T47D (cell line): Measurements from ENCODE around the gene RGS3.

Source experiments
- DNase-seq, 2 experiments: peaks; one replicate each; pipeline versions ENCODE4 v3.0.0 to v3.0.0-alpha.2; 2011 to 2012; ENCODE audit warnings: low read depth in 1 of 2, low spot score in 1 of 2
- JUND ChIP-seq: IDR thresholded peaks from 2 replicates; pipeline ENCODE4 v1.6.1; 2012; ENCODE audit warnings: low read depth
- in situ Hi-C: cut with HindIII; loops from 2 replicates; pipeline ENCODE4 v1.10.0; 2016; ENCODE audit warnings: low sequenced_read_pairs, low pct_unique_long_range_greater_than_20kb

Gene RGS3

DNA sequence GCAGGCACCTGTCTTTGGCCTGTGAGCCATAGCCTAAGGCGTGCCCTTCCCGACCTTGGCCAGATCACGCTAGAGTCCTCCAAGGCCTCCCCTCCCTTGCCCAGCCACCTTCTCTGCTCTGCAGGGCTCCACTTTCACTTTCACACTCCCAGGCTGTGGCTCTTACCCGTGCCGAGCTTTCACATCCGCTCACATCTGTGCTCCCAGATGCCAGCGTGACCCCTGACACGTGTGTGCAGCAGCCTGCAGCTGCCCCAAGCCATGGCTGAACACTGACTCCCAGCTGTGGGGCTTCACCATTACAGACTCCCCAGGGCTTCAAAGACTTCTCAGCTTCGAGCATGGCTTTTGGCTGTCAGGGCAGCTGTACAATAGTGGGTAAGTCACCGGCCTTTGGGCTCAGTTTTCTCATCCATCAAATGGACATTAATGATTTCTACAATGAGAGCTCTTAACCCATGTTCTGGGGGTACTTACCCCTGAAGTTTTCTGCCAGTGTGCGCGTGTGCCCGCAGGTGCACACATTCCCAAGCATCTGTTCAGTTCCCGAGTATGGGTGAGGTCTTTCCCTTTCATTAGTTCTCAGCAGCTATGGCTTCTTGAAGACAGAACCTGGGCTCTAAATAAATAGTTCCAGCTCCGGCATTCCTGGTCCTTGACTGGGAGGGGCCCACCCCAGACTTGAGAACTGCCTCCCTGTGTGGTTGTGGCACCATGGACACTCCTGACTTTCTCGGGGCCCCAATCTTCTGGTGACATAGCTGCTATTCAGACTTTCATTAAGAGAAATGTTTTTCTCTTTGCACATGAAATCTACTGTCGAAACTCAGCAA, 118.6 kb downstream of the RGS3 start:
- in situ Hi-C loops: no loop called here
- TF ChIP-seq JUND: no peak
- DNase-seq: no peak

DNA sequence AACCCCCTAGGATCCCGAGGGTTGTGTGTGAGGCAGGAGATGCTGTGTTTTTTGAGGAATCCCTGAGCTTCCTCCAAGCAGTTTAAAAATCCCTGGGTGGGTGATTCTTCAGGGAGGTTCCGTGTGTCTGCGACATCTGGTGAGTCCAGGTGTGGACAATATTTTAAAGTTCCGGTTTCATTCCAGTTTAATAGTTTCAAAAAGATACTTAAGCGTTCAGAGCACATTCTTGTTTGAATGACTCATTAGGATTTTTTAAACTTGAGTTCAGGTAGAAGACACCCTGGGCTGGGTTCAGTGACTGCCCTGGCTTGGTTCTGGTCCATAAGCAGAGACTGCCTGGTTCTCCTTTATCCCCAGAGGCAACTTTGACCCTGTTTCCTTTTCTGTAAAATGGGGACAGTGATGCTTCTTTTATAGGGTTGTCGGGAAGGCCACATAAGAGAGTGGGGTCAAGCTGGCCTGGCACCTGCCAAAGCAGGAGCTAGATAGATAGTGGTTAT, 119.2 kb downstream of the RGS3 start:
- no peak for TF ChIP-seq JUND
- in situ Hi-C loops: no loop called here
- no peak for DNase-seq

DNA sequence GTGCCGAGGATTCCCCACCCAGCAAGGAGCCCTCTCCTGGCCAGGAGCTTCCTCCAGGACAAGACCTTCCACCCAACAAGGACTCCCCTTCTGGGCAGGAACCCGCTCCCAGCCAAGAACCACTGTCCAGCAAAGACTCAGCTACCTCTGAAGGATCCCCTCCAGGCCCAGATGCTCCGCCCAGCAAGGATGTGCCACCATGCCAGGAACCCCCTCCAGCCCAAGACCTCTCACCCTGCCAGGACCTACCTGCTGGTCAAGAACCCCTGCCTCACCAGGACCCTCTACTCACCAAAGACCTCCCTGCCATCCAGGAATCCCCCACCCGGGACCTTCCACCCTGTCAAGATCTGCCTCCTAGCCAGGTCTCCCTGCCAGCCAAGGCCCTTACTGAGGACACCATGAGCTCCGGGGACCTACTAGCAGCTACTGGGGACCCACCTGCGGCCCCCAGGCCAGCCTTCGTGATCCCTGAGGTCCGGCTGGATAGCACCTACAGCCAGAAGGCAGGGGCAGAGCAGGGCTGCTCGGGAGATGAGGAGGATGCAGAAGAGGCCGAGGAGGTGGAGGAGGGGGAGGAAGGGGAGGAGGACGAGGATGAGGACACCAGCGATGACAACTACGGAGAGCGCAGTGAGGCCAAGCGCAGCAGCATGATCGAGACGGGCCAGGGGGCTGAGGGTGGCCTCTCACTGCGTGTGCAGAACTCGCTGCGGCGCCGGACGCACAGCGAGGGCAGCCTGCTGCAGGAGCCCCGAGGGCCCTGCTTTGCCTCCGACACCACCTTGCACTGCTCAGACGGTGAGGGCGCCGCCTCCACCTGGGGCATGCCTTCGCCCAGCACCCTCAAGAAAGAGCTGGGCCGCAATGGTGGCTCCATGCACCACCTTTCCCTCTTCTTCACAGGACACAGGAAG, 120.2 kb downstream of the RGS3 start:
- no peak for TF ChIP-seq JUND
- in situ Hi-C loops: no loop called here
- no peak for DNase-seq

DNA sequence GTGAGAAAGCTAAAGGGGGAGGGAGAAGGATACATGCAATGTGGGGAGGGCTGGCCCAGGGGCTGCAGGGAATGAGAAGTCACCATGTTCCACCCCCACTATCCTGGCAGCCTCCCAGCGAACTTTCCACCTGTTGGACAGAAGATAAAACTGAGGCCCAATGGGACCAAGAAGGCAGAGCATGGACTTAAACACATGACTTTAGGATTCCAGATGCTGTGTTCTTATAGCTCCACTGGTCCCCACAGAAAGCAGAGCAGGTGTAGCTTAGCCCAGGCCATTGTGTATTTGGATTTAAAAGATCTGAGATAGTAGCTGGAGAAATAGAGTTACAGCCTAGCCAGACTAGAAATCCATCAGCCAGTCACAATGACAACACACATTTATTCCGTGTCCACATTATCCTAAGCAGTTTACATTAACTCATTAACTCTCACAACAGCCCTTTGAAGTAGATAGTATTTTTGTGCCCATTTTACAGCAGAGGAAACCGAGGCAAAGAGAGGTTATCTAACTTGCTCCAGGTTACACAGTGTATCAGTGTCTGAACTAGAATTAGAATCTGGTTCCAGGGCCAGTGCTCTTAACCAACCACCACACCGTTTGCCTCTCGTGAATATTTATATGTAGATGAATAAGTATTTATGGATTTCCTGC, 121.0 kb downstream of the RGS3 start:
- in situ Hi-C loops: no loop called here
- no peak for TF ChIP-seq JUND

DNA sequence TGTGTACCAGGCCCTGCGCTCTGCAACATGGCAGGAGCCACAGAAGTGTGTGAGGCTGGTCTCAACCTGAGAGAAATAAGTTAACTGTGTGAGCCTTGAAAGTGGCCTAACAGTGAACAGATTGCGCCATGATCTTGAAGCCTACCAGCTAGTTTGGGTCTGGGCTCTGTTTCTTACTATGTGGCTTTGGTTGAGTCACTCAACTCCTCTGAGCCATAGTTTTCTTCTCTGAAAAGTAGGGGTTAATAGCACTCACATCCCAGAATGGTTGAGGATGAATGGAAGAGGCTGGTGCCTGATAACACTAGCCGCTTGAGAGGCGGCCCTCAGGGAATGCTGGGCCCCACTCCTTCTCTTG, 121.5 kb downstream of the RGS3 start:
- in situ Hi-C loops: no loop called here
- TF ChIP-seq JUND: no peak
- no peak for DNase-seq

More for the DNA sequence above, 121.0 kb downstream of the RGS3 start:
- DNase-seq: no peak

DNA sequence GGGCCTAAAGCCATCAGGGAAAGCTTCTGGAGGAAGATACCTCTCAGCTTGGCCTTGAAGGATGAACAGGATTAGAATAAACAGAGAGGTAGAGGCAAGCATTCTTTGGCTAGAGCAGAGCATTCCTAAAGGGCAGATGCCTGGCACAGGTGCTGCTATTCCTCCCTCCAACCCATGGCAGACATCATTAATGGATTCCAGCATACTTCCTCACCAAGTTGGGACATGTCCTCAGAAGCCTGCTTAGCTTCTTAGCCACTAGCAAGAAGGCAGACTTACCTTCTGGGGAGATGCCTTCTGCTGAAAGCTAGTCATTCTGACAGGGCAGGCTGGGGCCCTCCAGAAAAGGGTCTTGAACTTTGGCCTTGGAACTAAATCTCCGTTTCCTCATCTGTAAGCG, 122.0 kb downstream of the RGS3 start:
- peak in 1 of 2 experiments; percentile 66 for DNase-seq
- no peak for TF ChIP-seq JUND
- in situ Hi-C loops: no loop called here

DNA sequence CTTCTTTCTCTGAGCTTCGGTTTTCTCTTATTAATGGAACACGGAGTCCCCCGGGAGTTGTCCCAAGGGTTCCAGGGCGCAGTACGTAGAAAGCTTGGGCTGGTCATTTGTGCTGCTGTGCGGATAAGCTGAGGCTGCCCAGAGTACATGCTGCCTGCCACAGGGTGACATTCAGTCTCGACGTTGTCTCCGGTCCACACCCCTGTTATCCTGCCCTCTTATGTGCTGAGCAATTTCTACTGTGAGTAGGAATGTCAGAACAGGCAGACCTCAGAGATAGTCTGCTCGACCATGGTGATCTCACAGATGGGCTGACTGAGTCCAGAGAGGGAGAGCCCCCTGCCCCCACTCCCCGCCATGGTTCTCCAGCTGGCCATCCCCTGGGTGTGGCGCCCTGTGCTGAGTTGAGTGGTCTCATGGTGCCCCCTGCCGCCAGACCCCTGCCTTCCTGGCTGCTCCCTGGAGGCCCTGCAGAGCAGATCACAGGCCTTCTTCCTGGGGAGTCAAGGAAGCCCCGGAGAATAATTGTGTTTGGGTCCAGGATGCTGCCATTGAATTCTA, 124.0 kb downstream of the RGS3 start:
- no peak for DNase-seq
- in situ Hi-C loops: no loop called here

DNA sequence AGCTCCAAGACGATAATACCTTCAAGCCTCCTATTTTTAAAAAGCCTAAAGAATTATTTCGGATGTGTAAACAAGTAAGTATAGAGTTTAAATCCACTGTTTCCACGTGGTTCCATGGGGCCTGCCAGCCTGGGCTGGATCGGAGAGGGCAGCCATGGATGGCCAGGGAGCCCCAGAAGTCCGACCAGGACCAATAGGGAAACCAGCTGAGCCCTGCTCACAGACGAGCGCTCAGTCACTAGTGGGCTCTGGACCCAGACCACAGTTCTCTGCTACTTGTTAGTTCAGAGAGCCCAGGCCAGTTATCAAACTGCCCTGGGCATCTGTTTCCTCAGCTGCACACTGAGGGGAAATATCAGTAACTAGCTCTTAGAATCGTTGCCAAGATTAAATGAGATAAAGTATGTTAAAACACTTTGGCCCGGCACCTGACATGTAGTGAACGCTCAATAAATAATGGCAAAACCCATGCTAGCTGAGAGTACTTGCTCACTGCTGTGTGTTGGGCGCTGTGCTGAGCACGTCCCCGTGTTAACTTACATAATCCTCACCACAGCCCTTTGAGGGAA, 124.8 kb downstream of the RGS3 start:
- in situ Hi-C loops: no loop called here
- no peak for TF ChIP-seq JUND
- no peak for DNase-seq

More for the DNA sequence above, 124.0 kb downstream of the RGS3 start:
- TF ChIP-seq JUND: no peak

DNA sequence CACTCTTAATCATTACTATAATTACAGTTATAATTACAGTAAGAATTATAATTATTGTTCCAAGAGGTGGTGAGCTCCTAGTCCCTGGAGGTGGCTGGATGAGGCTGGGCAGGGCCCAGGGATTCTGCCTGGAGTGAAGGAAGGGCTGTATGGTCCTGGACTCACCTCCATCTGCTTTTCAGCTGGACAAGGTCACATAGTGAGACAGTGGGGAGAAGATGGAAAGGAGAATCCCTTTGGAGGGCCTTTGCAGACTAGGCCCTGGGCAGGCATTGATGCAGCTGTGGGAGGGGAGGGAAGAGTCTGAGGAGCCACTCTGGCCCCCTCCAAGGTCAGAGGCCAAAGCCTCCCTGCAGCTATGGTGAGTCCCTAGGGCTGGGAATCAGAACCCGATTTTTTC, 125.4 kb downstream of the RGS3 start:
- no peak for DNase-seq
- no peak for TF ChIP-seq JUND
- in situ Hi-C loops: no loop called here

DNA sequence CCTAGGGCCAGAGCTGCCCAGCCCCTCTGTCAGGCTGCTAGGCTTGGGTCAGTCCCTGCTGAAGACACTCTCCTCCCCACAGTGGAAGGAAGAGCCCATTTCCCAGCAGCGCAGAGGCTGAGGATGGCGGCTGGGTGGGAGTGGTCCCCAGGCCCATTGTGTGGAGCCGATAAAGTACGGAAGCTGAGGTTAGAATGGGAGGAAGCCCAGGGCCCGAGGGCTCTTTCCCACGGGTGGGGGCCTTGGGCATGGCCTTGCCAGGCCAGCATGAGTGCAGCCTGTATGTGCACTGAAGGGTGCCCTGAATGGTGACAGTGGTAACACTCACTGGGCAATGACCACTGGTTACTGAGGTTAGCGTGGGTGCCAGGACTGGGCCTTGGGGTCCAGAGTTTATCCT, 125.9 kb downstream of the RGS3 start:
- in situ Hi-C loops: no loop called here
- no peak for TF ChIP-seq JUND
- no peak for DNase-seq

DNA sequence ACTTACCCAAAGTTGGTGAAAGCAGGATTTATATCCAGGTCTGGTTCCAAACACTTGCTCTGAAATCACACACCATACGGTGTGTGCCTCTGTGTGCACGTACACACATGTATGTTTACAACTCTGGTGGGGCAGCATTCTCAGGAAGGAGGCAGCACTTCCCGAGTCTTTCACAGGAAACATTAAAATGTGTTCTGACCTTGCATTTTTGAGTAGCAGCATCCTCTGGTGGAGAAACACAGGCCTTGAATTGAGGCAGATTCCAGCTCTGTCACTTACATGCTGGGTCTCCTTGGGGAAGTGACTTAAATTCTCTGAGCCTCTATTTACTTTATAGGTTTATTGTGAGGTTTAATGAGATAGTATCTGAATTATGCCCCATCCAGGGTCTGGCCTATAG, 126.4 kb downstream of the RGS3 start:
- DNase-seq: peak in 1 of 2 experiments; percentile 68
- in situ Hi-C loops: no loop called here

DNA sequence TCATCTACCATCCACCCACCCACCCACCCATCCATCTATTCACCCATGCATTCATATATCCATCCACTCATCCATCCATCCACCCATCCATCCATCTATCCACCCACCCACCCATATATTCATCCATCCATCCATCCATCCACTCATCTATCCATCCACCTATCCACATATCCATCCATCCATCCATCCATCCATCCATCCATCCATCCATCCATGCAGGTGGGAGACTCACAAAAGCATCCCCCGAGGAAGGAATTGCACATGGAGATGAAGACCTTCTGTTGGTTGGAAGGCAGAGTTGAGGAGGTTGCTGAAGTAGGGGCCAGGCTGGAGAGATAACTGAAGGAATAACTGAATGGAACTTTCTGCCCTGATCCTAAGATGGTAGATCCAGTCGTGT, 126.9 kb downstream of the RGS3 start:
- TF ChIP-seq JUND: no peak
- in situ Hi-C loops: no loop called here
- no peak for DNase-seq

More for the DNA sequence above, 126.4 kb downstream of the RGS3 start:
- TF ChIP-seq JUND: no peak
